GM15510 (cell line): ENCODE results near the gene STPG2.

Experiments used
- POLR2A ChIP-seq: IDR thresholded peaks from 3 replicates; pipeline ENCODE4 v1.6.1; 2011; ENCODE audit warnings: borderline replicate concordance; ENCODE audit not compliant: insufficient read length; ENCODE audit errors: extremely low read depth

STPG2 gene

GRCh38 chr4:97646997-97647396, 496.3 kb downstream of the STPG2 start:
- no peak for TF ChIP-seq POLR2A

- no peak for TF ChIP-seq POLR2A
Measured at GRCh38 chr4:97645071-97645821, 498.0 kb downstream of the STPG2 start.

- TF ChIP-seq POLR2A = no peak
Measured at GRCh38 chr4:97643179-97643578, 500.1 kb downstream of the STPG2 start.

- TF ChIP-seq POLR2A = no peak
Measured at GRCh38 chr4:97639961-97640360, 503.3 kb downstream of the STPG2 start.

- no peak for TF ChIP-seq POLR2A
Measured at GRCh38 chr4:97627750-97628149, 515.5 kb downstream of the STPG2 start.

- TF ChIP-seq POLR2A = no peak
Measured at GRCh38 chr4:97624204-97624603, 519.1 kb downstream of the STPG2 start.

- TF ChIP-seq POLR2A = no peak
Measured at GRCh38 chr4:97605932-97606331, 537.3 kb downstream of the STPG2 start.

- TF ChIP-seq POLR2A = no peak
Measured at GRCh38 chr4:97593248-97593647, 550.0 kb downstream of the STPG2 start.

- TF ChIP-seq POLR2A = no peak
Measured at GRCh38 chr4:97590266-97590665, 553.0 kb downstream of the STPG2 start.

GRCh38 chr4:97589481-97590196, 553.6 kb downstream of the STPG2 start:
- no peak for TF ChIP-seq POLR2A

- no peak for TF ChIP-seq POLR2A
Measured at GRCh38 chr4:97587912-97588311, 555.4 kb downstream of the STPG2 start.

GRCh38 chr4:97585274-97585673, 558.0 kb downstream of the STPG2 start:
- TF ChIP-seq POLR2A = no peak

GRCh38 chr4:97582890-97583289, 560.4 kb downstream of the STPG2 start:
- no peak for TF ChIP-seq POLR2A

GRCh38 chr4:97577004-97577403, 566.3 kb downstream of the STPG2 start:
- TF ChIP-seq POLR2A = no peak

GRCh38 chr4:97560009-97560408, 583.3 kb downstream of the STPG2 start:
- TF ChIP-seq POLR2A = no peak

GRCh38 chr4:97558204-97558778, 585.0 kb downstream of the STPG2 start:
- TF ChIP-seq POLR2A = no peak
